ENCODE measurements around the gene NLRP12. TPM values are rescaled to one million over a fixed set of nuclear protein-coding genes. Genes with fewer than 3 reads are reported as not detected.

The NLRP12 gene
- total RNA-seq, 4 donors from 2014 or later, result 0.04 to 0.23 TPM; not detected in 2

DNA sequence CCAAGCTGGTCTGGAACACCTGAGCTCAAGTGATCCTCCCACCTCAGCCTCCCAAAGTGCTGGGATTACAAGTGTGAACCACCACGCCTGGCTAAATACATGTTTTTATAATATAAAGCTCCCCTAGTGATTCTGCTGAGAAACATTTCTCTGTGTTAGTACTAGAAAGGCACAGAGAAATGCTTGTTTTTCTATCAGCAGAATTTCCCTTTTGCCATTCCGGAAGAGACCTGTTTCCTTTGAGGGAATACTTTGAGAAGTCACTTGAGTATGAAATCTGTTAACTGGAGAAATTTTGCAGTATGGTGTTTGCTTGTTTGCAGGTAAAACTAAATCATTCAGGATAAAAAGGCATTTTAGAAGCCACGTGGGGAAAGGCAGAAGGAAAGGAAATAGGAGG is 4.4 kb upstream of the NLRP12 start:
- DNase-seq (ENCODE audit: low spot score in 2 of 2), result no peak
- TF ChIP-seq POLR2A (IDR thresholded peaks at IDR 0.05), result no peak
- TF ChIP-seq, protein P1, sequence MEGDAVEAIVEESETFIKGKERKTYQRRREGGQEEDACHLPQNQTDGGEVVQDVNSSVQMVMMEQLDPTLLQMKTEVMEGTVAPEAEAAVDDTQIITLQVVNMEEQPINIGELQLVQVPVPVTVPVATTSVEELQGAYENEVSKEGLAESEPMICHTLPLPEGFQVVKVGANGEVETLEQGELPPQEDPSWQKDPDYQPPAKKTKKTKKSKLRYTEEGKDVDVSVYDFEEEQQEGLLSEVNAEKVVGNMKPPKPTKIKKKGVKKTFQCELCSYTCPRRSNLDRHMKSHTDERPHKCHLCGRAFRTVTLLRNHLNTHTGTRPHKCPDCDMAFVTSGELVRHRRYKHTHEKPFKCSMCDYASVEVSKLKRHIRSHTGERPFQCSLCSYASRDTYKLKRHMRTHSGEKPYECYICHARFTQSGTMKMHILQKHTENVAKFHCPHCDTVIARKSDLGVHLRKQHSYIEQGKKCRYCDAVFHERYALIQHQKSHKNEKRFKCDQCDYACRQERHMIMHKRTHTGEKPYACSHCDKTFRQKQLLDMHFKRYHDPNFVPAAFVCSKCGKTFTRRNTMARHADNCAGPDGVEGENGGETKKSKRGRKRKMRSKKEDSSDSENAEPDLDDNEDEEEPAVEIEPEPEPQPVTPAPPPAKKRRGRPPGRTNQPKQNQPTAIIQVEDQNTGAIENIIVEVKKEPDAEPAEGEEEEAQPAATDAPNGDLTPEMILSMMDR (IDR thresholded peaks at IDR 0.05), result no peak
- no peak overlapping the region for H3K4me3 ChIP-seq (ENCODE audit: low read depth, poor library complexity, severe bottlenecking)
- intact Hi-C loops (cut with DNase I; ENCODE audit: low total_unique reads), result no loop called here
- 59 to 63% methylated on average over 3 of the region's 3 CpGs for WGBS, 2 donors

DNA sequence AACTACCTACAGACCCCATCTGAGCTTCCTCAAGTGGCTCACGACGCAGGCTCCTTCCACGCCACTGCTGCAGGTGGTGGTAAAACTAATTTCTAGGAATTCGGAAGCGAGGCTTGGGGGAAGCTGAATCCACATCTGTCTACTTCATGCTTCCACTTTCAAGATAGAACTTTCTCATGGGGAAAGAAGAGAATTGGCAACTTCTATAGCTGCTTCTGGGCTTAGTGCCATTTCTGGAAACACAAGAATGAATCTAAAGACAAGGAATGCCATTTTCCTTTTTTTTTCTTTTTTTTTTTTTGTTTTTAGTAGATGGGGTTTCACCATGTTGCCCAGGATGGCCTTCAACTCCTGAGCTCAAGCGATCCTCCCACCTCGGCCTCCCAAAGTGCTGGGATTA is 2.8 kb upstream of the NLRP12 start:
- 72 to 74% methylated on average over 7 of the region's 7 CpGs for WGBS, 2 donors
- intact Hi-C loops (cut with DNase I; ENCODE audit: low total_unique reads), result no loop called here
- DNase-seq (ENCODE audit: low spot score in 2 of 2), result no peak
- no peak overlapping the region for H3K4me3 ChIP-seq (ENCODE audit: low read depth, poor library complexity, severe bottlenecking)
- TF ChIP-seq, protein P1 (IDR thresholded peaks at IDR 0.05), result no peak
- no peak for TF ChIP-seq POLR2A (IDR thresholded peaks at IDR 0.05)

DNA sequence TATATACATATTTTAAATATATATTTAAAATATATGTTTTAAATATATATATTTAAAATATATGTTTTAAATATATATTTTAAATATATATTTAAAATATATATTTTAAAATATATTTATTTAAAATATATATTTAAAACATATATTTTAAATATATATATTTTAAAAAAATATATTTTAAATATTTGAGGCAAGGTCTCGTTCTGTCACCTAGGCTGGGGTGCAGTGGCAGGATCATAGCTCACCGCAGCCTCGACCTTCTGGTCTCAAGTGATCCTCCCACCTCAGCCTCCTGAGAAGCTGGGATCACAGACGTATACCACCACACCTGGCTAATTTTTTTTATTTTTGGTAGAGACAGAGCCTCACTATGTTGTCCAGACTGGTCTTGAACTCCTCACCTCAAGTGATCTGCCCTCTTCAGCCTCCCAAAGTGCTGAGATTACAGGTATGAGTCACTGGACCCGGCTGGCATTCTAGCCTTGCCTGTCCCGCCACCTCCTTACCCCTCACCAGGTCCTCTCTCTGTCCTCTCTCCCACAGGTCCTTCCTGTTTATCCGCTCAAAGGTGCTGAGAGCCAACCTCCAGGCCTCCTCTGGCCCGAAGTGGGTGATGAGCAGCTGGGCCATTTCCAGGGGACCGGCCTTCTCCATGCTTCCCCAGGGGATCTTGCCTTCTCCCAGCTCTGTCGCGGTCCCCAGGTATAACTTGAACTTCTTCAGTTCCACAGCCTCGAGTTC is 564 bp downstream of the NLRP12 start:
- TF ChIP-seq, protein P1 (IDR thresholded peaks at IDR 0.05), result no peak
- TF ChIP-seq POLR2A (IDR thresholded peaks at IDR 0.05), result no peak
- 80 to 84% methylated on average over 12 of the region's 12 CpGs for WGBS, 2 donors
- no peak overlapping the region for H3K4me3 ChIP-seq (ENCODE audit: low read depth, poor library complexity, severe bottlenecking)
- intact Hi-C loops (cut with DNase I; ENCODE audit: low total_unique reads), result no loop called here
- DNase-seq (ENCODE audit: low spot score in 2 of 2), result no peak

DNA sequence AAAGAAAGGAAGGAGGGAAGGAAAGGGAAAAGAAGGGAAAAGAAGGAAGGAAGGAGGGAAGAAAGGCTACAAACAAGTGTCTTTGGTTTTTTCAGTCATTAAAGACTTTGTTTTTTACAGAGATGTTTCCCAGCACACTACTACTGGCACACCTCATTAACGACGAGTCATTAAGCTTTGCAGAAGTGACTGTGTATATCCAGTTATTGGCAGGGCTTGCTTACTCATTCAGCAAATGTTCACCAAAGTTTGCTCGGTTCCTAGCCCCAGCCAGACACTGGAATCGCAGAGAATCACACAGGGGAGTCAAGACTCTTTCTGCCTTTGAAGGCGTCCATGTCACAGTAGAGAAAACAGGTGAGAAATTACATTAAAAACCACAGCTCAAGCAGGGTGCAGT is 4.3 kb downstream of the NLRP12 start:
- no peak for DNase-seq (ENCODE audit: low spot score in 2 of 2)
- WGBS, 2 donors, result 74% methylated on average over 5 of the region's 5 CpGs
- TF ChIP-seq, protein P1 (IDR thresholded peaks at IDR 0.05), result no peak
- no peak for TF ChIP-seq POLR2A (IDR thresholded peaks at IDR 0.05)
- H3K4me3 ChIP-seq (ENCODE audit: low read depth, poor library complexity, severe bottlenecking), result no peak overlapping the region
- intact Hi-C loops (cut with DNase I; ENCODE audit: low total_unique reads), result no loop called here

DNA sequence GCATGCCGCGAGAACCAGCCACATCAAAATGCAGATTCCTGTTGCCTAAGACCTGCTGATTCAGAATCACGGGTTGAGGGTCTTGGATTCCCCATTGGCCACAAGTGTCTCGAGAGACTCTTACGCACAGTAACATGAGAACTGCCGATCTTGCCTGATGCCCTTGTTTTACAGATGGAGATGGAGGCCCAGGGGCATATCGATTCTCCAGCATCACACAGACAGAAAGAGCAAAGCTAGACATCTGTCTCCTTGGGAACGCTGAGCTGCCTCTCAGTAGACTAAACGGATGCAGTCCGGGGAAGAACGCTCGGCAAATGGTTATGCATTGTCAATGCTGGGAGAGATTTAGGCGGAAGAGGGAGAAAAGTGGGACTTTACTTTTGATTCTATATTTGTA is 5.4 kb downstream of the NLRP12 start:
- TF ChIP-seq POLR2A (IDR thresholded peaks at IDR 0.05), result no peak
- TF ChIP-seq, protein P1 (IDR thresholded peaks at IDR 0.05), result no peak
- intact Hi-C loops (cut with DNase I; ENCODE audit: low total_unique reads), result no loop called here
- WGBS, 2 donors, result 82 to 86% methylated on average over 13 of the region's 13 CpGs
- no peak overlapping the region for H3K4me3 ChIP-seq (ENCODE audit: low read depth, poor library complexity, severe bottlenecking)
- no peak for DNase-seq (ENCODE audit: low spot score in 2 of 2)

DNA sequence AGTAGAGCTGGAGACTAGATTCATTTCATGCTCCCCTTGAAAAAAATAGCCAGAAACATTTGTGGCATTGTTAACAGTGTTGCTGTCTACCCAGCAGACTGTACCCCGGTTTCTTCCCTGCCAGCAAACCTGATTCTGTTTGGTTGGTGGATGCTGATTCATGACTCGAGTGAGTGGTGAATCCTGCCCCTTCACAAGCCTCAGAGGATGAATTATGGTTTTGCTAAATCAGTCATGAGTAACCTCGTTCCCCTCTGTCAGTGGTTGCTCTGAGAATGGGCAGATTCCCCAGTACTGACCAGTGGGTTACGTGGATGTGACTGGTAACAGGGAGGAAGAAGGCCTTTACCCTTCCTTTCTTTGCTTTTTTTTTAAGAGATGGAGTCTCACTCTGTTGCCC is 10.1 kb downstream of the NLRP12 start:
- no peak for DNase-seq (ENCODE audit: low spot score in 2 of 2)
- intact Hi-C loops (cut with DNase I; ENCODE audit: low total_unique reads), result no loop called here
- no peak overlapping the region for H3K4me3 ChIP-seq (ENCODE audit: low read depth, poor library complexity, severe bottlenecking)
- no peak for TF ChIP-seq POLR2A (IDR thresholded peaks at IDR 0.05)
- TF ChIP-seq, protein P1 (IDR thresholded peaks at IDR 0.05), result no peak
- 61 to 68% methylated on average over 4 of the region's 4 CpGs for WGBS, 2 donors

Measured in lower leg skin (tissue), 4 donors.